GM18870 (cell line): ENCODE results near the gene DNAJC28.
"Not testable (repeated sequence)": the region's sequence is repeated elsewhere in the genome, so short reads cannot be mapped to it uniquely, and the experiment has no call there.

Experiments
- ATAC-seq: cut with Tn5 transposase; IDR thresholded peaks from one replicate; pipeline ENCODE4 v1.9.1; 2021; ENCODE audit warnings: moderate library complexity; ENCODE audit not compliant: unreplicated experiment

The DNAJC28 gene, protein sequence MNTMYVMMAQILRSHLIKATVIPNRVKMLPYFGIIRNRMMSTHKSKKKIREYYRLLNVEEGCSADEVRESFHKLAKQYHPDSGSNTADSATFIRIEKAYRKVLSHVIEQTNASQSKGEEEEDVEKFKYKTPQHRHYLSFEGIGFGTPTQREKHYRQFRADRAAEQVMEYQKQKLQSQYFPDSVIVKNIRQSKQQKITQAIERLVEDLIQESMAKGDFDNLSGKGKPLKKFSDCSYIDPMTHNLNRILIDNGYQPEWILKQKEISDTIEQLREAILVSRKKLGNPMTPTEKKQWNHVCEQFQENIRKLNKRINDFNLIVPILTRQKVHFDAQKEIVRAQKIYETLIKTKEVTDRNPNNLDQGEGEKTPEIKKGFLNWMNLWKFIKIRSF

DNA sequence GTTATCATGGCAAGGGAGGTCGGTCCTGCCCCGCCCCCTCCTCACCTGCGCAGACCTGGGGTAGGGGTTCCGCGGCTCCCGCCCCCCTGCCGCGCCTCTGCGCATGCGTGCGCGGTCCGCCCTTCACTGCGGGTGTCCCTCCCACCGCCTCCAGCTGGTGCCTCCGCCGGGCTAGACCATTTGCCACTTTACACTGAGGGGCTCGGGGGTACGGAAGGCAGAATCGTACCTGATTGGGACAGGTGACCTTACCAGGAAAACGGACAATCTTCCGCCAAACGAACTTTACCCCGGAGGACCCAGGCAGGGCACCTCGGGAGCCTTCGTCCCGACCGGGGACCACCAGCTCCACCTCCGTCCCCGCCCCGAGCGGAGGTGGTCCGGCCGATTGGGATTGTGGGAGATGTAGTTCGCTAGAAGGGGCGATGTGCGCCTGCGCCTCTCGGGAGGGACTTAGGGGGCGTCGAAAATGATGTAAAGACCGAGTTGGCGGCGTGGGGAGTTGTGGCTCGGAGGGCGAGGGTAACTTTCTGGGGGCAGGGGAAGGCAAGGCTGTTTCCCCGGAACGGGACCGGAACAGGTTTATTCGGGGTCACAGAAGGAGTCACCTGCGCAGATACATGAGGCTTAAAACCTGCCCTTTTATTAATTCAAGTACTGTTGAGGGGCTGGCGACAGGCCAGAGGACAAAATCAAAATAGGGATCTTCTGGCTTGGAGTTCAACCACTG lies at the start of gene DNAJC28:
Gene DNAJC28 (minus strand): TSS at position 344 of the 730 bp plus-strand sequence. CDS start 2,323 bp downstream, outside the sequence.
- ATAC-seq: peak; percentile 92

DNA sequence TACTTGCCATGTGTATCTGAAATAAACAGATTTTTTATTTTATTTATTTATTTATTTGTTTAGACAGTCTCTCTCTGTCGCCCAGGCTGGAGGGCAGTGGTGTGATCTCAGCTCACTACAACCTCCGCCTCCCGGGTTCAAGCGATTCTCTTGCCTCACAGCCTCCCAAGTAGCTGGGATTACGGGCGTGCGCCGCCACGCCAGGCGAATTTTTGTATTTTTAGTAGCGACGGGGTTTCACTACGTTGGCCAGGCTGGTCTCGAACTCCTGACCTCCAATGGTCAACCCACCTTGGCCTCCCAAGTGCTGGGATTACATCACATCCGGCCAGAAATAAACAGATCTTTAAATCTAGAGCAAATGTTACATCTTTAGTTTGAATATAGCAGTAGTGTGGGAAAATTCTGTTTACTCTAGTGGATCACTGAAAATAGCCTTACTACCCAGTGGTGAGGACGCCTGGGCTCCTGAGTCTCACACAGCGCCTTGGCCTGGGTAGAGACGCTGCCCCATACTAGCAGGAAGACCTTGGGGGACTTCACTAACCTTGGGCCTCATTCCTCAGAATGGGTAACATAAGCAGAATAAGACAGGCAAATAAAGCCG lies 49.7 kb upstream of the DNAJC28 start:
- ATAC-seq: no peak

DNA sequence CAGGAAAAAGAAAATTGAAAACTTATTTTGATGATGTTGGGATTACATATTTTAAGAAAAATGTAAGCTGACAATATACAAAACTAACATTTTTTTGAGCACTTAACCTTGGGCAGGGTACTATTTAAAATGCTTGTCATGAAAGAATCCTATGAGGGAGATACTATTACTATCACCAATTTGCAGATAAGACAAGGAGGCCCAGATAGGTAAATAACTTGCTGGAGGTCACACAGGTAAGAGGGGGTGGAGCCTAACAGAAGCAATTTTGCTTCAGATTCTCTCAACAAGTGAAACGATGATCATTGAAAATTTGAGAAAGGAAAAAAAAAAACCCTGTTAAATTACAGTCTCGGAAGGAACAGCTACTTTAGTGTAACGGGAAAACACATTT lies 49.2 kb upstream of the DNAJC28 start:
- no peak for ATAC-seq

DNA sequence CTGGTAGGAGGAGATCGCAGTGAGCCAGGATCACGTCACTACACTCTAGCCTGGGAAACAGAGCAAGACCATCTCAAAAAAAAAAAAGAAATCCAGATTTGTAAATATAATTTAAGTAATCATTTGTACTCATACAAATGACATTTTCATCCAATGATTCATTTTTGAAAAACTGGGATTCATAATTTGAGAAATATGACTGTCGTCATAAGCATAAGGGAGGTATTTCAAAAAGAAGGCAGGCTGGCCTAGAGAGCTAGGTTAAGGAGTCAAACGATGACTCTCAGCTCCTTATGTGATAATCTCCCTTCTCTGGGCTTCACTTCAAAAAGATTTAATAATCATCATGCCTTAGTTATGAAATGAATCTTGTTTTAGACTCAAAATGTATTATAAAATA lies 48.1 kb upstream of the DNAJC28 start:
- ATAC-seq: no peak

DNA sequence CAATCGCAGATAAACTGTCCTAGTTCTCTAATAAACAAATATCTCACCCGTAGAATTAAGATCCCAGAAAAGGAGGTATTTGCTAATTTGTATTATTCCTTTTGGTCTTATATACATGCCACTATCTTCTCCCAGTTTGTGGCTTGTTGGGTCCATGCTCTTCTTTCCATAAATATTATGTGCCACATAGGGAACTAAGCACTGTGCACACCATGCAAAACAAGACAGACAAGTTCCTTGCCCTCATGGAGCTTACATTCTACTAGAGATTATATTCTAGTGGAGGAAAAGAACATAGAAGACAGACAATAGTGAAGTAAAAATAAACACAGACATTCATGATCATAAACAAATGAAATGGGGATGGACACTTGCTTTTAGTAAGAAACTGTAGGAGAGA lies 45.7 kb upstream of the DNAJC28 start:
- no peak for ATAC-seq

DNA sequence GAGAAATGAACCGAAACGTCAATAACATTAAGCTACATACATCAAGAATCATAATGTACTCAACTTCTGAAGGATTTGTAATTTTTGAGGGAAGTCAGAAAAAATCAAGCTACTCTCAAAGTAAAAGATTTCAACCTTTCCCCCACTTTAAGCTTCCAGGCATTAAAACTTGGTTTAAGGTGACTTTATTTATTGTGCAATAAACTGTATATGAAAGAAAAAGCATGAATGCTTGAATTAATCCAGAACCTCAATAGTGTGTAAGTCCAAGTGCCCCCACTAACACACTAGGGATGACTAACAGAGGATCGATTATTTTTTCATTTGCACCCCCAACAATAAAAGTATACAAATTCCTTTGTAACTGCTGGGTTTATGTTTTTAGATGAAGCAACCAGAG lies 39.5 kb upstream of the DNAJC28 start:
- ATAC-seq: no peak

DNA sequence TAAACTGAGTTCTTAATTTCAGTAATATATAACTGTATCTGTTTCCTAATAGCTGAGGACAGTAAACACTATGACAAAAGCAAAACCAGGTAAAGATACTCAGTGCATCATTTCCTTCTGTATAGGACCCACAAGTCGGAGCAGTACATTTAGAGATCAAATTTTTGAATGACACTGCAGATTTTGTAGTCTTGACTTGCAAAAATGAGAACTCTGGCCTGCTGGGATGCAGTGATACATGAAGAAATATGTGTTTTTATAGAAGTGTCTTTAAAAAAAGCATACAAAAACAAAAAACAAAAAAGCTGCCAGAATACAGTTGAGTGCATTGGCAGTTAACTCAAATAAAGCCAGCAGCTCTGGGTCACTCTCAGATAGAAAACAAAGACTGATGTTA lies 31.4 kb upstream of the DNAJC28 start:
- no peak for ATAC-seq

DNA sequence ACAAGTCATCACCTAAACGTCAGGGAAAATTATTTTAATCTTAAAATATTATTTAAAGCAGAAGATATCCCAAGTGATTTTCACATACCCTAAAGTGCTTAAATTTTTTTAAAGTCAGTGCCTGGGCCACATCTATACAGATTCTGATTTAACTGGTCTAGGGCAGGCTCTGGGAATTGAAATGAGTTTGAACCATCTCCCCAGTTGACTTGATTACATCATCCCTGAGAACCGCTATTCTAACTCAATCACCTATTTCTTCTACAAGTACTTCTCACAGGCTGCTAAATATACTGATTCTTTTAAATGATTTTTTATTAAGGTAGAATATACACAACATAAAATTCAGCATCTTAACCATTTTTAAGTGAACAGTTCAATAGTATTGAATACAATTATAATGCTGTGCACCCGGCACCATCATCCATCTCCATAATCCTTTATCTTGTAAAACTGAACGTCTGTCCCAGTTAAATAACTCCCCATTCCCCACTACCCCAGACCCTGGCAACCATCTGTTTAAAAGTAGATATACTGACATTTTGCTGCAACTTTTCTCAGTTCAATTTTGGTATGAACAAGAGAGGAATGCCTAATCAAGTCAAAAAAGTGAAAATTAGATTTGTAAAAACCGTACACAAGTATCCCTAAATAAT lies 30.9 kb upstream of the DNAJC28 start:
- ATAC-seq: no peak

DNA sequence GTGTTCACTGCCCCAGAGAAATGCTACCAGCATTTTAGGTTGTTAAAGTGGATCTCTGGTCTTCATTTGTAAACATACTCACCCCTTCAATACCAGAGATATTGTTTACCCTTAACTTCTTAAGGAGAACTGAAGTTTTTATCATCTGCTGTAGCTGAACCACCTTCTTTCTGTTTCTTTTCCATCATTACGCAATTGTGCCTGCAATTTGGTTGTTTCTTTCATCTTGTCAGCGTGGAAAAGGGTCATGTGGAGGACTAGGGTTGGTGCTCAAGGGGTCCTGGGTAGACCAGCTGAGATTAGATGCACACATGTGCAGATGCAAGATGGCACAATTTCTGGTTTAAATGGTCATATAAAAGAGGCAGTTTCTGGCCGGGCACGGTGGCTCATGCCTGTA lies 27.4 kb upstream of the DNAJC28 start:
- no peak for ATAC-seq

DNA sequence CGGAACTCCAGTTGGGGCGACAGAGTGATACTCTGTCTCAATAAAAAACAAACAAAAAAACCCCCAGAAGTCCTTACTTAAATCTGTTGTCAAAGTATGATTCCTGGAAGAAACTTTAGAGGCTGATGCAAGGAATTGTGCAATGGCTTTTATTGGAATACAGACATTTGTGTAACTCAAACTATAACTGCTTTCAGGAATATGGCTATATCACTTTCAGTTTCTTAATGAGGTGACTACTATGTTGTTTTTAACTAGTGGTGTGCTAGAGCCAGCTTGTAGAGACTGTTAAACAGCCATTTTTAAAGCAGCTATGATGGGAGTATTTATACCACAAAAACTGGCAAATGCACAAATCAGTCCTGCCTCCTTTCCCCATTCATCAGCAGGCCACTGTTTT lies 22.7 kb upstream of the DNAJC28 start:
- no peak for ATAC-seq

DNA sequence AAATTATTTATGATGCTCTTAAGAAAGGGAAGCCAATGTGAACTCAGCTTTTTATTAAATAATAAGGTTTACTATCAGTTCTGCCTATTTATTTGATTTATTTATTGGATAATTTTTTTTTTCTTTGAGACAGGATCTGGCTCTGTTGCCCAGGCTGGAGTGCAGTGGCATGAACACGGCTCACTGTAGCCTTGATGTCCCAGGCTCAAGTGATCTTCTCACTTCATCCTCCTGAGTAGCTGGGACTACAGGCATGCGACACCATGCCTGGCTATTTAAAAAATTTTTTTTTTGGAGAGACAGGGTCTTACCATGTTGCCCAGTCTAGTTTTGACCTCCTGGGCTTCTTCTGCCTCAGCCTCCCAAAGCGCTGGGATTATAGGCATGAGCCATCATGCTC lies 21.0 kb upstream of the DNAJC28 start:
- no peak for ATAC-seq

DNA sequence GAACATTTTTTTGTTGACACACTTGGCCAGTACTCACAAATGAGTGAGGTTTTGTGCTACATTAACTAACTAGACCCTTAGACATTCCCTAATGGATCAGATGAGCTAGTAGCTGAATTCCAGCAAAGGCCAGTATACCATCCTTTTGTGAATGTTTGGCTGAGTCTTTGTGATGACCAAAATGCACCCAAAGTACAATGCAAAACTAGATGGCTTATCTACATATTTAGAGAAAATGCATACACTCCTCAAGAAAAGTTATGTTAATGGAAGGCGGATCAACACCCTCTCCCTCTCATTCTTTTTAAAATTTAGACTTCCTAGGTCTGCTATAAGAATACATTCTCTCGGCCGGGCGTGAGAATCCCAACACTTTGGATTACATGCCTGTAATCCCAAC lies 20.1 kb upstream of the DNAJC28 start:
- ATAC-seq: no peak

DNA sequence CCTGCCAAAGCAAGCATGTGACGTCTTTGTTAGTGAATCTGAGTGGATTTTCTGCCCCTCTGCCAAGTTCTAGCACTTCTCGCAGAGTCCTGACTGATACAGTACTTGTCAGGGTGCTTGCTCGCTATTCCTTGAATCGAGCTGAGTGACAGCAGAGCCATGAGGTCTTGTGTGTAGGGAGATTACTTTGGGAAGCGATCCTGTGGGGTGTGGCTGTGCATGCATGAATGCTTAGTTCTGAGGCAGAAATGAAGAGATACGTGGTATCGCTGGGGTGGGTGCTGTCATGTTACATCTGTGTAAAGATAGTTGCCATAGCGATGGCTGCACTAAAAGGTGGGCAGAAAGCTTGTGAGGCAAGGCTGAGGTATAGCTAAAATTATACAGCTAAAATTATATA lies 19.3 kb upstream of the DNAJC28 start:
- ATAC-seq: no peak

DNA sequence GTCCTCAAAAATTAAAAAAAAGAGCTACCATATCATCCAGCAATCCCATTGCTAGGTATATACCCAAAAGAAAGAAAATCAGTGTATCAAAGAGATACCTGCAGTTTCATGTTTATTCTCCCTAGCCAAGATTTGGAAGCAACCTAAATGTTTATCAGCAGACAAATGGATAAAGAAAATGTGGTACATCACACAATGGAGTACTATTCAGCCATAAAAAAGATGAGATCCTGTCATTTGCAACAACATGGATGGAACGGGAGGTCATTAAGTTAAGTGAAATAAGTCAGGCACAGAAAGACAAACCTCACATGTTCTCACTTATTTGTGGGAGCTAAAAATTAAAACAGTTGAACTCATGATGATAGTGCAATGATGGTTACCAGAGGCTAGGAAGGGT lies 15.5 kb upstream of the DNAJC28 start:
- ATAC-seq: not testable (repeated sequence)

DNA sequence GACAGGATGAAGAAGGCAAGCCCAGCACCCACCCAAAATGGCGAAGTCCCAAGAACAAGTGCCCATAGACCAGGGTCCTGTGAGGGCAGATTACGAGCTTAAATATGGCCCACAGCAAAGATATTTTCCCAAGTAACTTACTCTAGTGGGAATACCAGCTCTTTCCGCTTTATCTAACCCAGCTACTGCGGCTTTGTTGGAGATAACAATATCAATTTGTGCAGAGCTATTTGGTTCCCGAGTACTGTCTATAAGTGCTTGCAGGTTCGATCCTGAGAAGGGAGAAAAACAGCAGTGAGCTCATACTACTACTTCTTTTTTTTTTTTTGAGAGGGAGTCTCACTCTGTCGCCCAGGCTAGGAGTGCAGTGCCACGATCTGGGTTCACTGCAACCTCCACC lies 14.3 kb upstream of the DNAJC28 start:
- ATAC-seq: no peak

DNA sequence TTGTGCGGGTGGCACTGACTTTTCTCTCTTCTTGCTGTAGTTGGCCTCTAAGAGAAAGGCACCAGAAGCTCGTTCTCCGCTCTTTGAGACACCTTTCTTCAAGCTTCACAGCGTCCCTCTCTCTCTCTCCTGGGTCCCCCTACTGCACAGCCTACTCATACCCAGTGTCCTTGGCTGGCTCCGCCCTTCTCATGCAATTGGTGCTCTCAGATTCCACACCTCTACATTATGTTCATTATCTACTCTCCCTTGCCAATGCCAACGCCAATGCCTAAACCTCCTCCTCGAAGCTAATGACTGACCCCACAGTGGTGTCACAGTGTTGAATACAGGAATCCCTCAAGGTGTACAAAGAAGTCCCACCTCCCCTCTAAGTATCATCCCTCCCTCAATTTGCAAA lies 4.8 kb upstream of the DNAJC28 start:
- ATAC-seq: no peak

DNA sequence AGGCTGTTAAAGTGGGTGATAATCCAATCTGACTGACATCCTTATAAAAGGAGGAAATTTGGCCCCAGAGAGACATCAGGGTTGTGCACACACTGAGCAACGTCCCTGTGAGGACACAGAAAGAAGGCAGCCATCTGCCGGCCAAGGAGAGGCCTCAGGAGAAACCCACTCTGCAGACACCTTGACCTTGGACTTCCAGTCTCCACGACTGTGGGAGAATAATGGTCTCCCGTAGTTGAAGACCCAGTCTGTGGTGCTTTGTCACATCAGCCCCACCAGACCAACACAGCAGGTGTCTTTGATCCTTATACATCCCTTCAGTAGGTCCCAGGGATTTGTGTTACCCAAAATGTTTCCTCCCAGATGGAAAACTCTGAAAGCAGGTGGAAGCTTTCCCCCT lies 4.2 kb upstream of the DNAJC28 start:
- ATAC-seq: no peak

DNA sequence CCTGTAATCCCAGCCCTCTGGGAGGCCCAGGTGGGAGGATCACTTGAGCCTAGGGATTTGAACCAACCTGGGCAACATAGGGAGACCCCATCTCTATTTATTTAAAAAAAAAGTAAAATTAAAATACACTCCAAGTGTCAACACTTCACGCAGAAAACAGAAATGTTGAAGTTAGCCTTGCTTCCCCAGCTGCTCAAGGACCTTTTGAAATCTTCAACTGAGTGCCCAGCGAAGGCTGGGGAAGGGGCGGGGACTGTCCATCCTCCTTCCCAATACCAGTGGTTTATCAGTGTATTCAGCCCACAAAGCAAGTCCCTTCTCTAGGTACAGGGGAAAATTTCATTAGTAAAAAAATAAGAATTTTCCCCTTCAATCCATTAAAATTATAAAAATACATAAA lies 2.2 kb upstream of the DNAJC28 start:
- no peak for ATAC-seq

DNA sequence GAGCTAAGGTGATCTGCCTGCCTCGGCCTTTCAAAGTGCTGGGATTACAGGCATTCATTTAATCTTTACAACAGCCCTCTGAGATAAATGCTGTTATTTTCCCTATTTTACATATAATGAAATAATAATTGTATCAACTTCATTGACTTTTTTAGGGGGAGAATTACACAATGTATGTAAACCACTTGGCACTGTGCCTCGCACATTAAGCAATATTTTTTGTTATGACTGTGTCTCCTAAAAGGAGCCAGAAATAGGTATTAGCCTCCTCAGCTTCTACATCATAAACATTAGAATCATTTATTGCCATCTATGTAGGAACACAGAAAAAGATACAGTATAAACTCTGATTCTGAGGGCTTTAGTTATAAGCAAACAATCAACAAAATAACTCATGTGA lies 1.1 kb upstream of the DNAJC28 start:
- no peak for ATAC-seq

DNA sequence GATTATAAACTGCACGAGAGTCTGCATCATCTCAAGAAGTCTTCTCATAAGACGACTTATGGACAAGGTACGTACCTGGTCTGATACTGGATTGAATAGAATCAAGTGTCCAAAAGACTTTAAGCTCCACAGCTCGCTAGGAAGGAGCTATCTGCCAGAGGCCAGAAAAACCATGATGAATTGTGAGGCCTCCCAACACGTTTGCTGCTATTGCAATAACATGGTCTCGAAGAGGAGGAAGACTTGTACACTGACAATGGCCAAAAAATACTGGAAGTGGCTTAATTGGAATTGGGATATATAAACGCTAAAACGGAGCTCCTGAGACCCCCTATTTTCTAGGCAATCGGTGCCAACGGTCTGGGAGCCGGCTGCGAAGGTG lies 534 bp downstream of the DNAJC28 start:
- ATAC-seq: no peak

DNA sequence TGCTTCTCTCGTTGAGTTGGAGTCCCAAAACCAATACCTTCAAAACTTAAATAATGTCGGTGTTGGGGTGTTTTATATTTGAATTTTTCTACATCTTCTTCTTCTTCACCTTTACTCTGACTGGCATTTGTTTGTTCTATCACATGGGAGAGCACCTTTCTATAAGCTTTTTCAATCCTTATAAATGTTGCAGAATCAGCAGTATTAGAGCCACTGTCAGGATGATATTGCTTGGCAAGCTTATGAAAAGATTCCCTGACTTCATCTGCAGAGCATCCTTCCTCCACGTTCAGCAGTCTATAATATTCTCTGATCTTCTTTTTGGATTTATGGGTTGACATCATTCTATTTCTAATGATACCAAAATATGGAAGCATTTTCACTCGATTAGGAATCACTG lies 2.6 kb downstream of the DNAJC28 start:
- ATAC-seq: no peak

DNA sequence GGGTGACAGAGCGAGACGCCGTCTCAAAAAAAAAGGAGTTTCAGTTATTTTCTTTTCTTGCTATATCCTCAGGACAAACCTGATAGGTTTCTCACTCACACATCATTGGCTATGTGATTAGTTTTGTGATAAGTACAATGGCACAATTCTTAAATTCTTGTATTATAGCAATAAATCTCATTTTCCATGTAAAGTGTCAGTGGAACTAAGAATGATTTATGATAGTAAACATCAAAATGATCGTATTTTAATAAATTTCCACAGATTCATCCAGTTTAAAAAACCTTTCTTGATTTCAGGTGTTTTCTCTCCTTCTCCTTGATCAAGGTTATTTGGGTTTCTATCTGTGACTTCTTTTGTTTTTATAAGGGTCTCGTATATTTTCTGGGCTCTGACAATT lies 3.5 kb downstream of the DNAJC28 start:
- ATAC-seq: no peak
